ENCODE results near the gene DCLK2.
A peak's percentile ranks its signal among the peaks of the same experiment; 100 is the strongest.

DCLK2 gene

GRCh38 chr4:150264595-150265161 is 186.4 kb downstream of the DCLK2 start:
- DNase-seq (ENCODE audit: low read depth in 2 of 2) = no peak

- no peak for DNase-seq (ENCODE audit: low read depth in 2 of 2)
Measured at GRCh38 chr4:150265806-150266205, 187.6 kb downstream of the DCLK2 start.

- no peak for DNase-seq (ENCODE audit: low read depth in 2 of 2)
Measured at GRCh38 chr4:150268444-150268843, 190.2 kb downstream of the DCLK2 start.

GRCh38 chr4:150278206-150278605 is 200.0 kb downstream of the DCLK2 start:
- no peak for DNase-seq (ENCODE audit: low read depth in 2 of 2)

GRCh38 chr4:150280081-150280895 is 202.0 kb downstream of the DCLK2 start:
- no peak for DNase-seq (ENCODE audit: low read depth in 2 of 2)

GRCh38 chr4:150280975-150281374 is 202.7 kb downstream of the DCLK2 start:
- DNase-seq (ENCODE audit: low read depth in 2 of 2) = no peak

GRCh38 chr4:150283689-150284088 is 205.4 kb downstream of the DCLK2 start:
- no peak for DNase-seq (ENCODE audit: low read depth in 2 of 2)

GRCh38 chr4:150286656-150287055 is 208.4 kb downstream of the DCLK2 start:
- DNase-seq (ENCODE audit: low read depth in 2 of 2) = no peak

- no peak for DNase-seq (ENCODE audit: low read depth in 2 of 2)
Measured at GRCh38 chr4:150289198-150289597, 211.0 kb downstream of the DCLK2 start.

- no peak for DNase-seq (ENCODE audit: low read depth in 2 of 2)
Measured at GRCh38 chr4:150289881-150290280, 211.6 kb downstream of the DCLK2 start.

GRCh38 chr4:150297861-150298474 is 219.7 kb downstream of the DCLK2 start:
- DNase-seq (ENCODE audit: low read depth in 2 of 2) = peak in 1 of 2 experiments; percentile 28

GRCh38 chr4:150299816-150300215 is 221.6 kb downstream of the DCLK2 start:
- no peak for DNase-seq (ENCODE audit: low read depth in 2 of 2)

GRCh38 chr4:150302553-150302952 is 224.3 kb downstream of the DCLK2 start:
- DNase-seq (ENCODE audit: low read depth in 2 of 2) = peak in 1 of 2 experiments; percentile 20

GRCh38 chr4:150305995-150306394 is 227.8 kb downstream of the DCLK2 start:
- DNase-seq (ENCODE audit: low read depth in 2 of 2) = no peak

GRCh38 chr4:150306719-150307118 is 228.5 kb downstream of the DCLK2 start:
- DNase-seq (ENCODE audit: low read depth in 2 of 2) = no peak

Data from stimulated activated CD4-positive, alpha-beta T cell treated with anti-CD3 and anti-CD28 coated beads, Interleukin-12 subunit alpha, Interleukin-12 subunit beta, amount 100 ng/mL, for 24 hours (primary cell).